ENCODE results near the gene ABCC12. TPM values are rescaled to one million over a fixed set of nuclear protein-coding genes. Genes with fewer than 3 reads are reported as not detected.

ABCC12 gene
- total and polyA plus RNA-seq, 8 donors = 0.13 to 0.18 TPM; not detected in 6

GRCh38 chr16:48201515-48202201 lies 45.9 kb upstream of the ABCC12 start:
- Histone ChIP-seq H3K27me3 (no peaks in the 10 kb centered on the region), H3K36me3 (no peaks in the 10 kb centered on the region), H3K27ac (no peak overlapping the region), H3K4me3 (no peak overlapping the region), H3K9me3 (no peaks in the 10 kb centered on the region), H3K4me1 (peaks cover 0 to 9% (median 0%) of the 10 kb centered on the region in 4 donors)
- TF ChIP-seq POLR2A (IDR thresholded peaks at IDR 0.05) (no peak), CTCF (IDR thresholded peaks at IDR 0.05) (no peak), EP300 (IDR thresholded peaks at IDR 0.05) (no peak), POLR2AphosphoS5 (IDR thresholded peaks at IDR 0.05) (no peak)
- WGBS, 5 donors = 49 to 69% (median 62%) methylated on average over 5 to 6 of the region's 6 CpGs
- intact Hi-C loops (cut with DNase I; ENCODE audit: low total_unique reads) = no loop called here
- peak in 1 of 2 donors; percentile 41 for DNase-seq

- no peaks in the 10 kb centered on the region for H3K27me3 ChIP-seq
- DNase-seq = no peak
- no peaks in the 10 kb centered on the region for H3K36me3 ChIP-seq
- no peak overlapping the region for H3K27ac ChIP-seq
- H3K4me1 ChIP-seq = no peaks in the 10 kb centered on the region
- TF ChIP-seq CTCF (IDR thresholded peaks at IDR 0.05) = no peak
- no peak for TF ChIP-seq POLR2A (IDR thresholded peaks at IDR 0.05)
- H3K4me3 ChIP-seq = no peak overlapping the region
- 78 to 89% (median 84%) methylated on average over 3 of the region's 3 CpGs for WGBS, 5 donors
- intact Hi-C loops (cut with DNase I; ENCODE audit: low total_unique reads) = no loop called here
- H3K9me3 ChIP-seq = no peaks in the 10 kb centered on the region
Observed at GRCh38 chr16:48197294-48197693, 41.5 kb upstream of the ABCC12 start.

- intact Hi-C loops (cut with DNase I; ENCODE audit: low total_unique reads) = no loop called here
- Histone ChIP-seq H3K27ac (no peak overlapping the region), H3K4me1 (no peaks in the 10 kb centered on the region), H3K9me3 (no peaks in the 10 kb centered on the region), H3K27me3 (no peaks in the 10 kb centered on the region), H3K4me3 (no peak overlapping the region), H3K36me3 (no peaks in the 10 kb centered on the region)
- DNase-seq = peak; percentile 35 to 74
- 22 to 35% (median 24%) methylated on average over 5 of the region's 5 CpGs for WGBS, 5 donors
- TF ChIP-seq EP300 (IDR thresholded peaks at IDR 0.05) (no peak), CTCF (IDR thresholded peaks at IDR 0.05) (no peak), POLR2AphosphoS5 (IDR thresholded peaks at IDR 0.05) (no peak), POLR2A (IDR thresholded peaks at IDR 0.05) (no peak)
Observed at GRCh38 chr16:48194828-48195556, 39.2 kb upstream of the ABCC12 start.

GRCh38 chr16:48193846-48194245 lies 38.1 kb upstream of the ABCC12 start:
- TF ChIP-seq CTCF (IDR thresholded peaks at IDR 0.05) = no peak
- no peak for TF ChIP-seq POLR2A (IDR thresholded peaks at IDR 0.05)
- TF ChIP-seq EP300 (IDR thresholded peaks at IDR 0.05) = no peak
- TF ChIP-seq POLR2AphosphoS5 (IDR thresholded peaks at IDR 0.05) = no peak
- Histone ChIP-seq H3K36me3 (no peaks in the 10 kb centered on the region), H3K27ac (no peak overlapping the region), H3K27me3 (no peaks in the 10 kb centered on the region), H3K9me3 (no peaks in the 10 kb centered on the region), H3K4me3 (no peak overlapping the region), H3K4me1 (no peaks in the 10 kb centered on the region)
- no peak for DNase-seq
- 86 to 90% (median 89%) methylated on average over 7 of the region's 7 CpGs for WGBS, 5 donors
- intact Hi-C loops (cut with DNase I; ENCODE audit: low total_unique reads) = no loop called here

Measured in stomach (tissue), 9 donors.